HL-60/S4 (cell line): ENCODE results near the gene AFAP1L2.

Experiments
- in situ Hi-C: fragments of 300-500 bp; cut with MboI; formaldehyde crosslinking; loops from 2 replicates; pipeline ENCODE4 v1.14.3; 2022; ENCODE audit warnings: low sequenced_read_pairs

The AFAP1L2 gene

GRCh38 chr10:114315566-114316420 lies 88.5 kb downstream of the AFAP1L2 start:
- in situ Hi-C loops = no loop called here

GRCh38 chr10:114313866-114314265 lies 90.4 kb downstream of the AFAP1L2 start:
- in situ Hi-C loops = no loop called here

GRCh38 chr10:114313139-114313538 lies 91.2 kb downstream of the AFAP1L2 start:
- in situ Hi-C loops = no loop called here

GRCh38 chr10:114311496-114312209 lies 92.6 kb downstream of the AFAP1L2 start:
- in situ Hi-C loops = no loop called here

- in situ Hi-C loops = no loop called here
Measured at GRCh38 chr10:114311023-114311422, 93.3 kb downstream of the AFAP1L2 start.

GRCh38 chr10:114310346-114310745 lies 94.0 kb downstream of the AFAP1L2 start:
- in situ Hi-C loops = no loop called here

DNA sequence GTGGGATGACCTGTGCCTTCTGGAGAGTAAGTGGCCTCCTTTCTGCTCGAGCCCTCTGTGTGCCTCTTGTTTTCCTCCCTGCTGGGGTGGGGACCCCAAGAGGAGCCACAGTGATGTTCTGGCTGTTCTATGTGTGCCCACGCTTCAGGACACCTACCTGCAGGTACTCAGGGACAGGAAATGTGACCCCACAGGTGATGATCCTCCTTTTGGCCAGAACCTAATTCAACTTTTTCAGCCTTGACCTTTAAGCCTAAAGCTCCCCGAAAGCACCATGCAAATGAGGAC lies 95.0 kb downstream of the AFAP1L2 start:
- in situ Hi-C loops = no loop called here

DNA sequence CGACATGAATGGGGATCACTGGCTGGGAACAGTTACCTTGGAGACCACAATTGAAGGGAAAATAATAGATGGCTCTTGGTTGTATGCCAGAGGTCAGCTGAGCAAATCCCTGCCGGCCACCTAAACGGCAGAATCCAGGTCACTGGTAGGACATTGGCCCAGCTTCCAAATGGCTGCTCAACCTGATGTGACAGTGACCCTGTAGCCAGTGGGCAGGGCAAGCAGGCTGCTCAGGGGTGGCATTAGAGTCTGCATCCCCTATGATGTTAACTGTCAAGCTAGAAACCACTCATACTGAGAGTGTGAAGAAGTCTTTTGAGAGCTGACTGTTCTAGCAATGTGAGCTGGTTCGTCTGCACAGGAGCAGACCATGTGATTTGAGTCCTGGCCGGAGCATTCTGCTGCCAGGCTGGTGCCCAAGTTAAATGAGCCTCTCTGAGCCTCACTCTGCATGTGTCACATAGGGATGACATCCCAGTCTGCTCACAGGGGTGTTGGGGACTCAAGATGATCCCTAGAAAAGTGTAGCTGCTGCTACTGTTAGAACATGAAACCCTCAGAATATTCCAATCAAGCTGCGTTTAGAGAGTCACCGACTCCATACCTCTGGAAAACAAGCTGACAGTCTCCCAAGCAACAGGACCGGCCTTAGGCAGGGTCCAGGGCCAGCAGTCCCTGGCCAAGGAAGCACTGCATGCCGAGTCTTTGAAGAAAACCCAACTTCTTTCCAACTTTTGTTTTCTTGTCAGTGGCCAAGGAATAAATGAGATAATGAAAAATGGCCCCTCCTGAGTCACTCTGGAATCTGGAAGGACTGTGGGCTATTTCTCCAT lies 95.6 kb downstream of the AFAP1L2 start:
- in situ Hi-C loops = no loop called here

DNA sequence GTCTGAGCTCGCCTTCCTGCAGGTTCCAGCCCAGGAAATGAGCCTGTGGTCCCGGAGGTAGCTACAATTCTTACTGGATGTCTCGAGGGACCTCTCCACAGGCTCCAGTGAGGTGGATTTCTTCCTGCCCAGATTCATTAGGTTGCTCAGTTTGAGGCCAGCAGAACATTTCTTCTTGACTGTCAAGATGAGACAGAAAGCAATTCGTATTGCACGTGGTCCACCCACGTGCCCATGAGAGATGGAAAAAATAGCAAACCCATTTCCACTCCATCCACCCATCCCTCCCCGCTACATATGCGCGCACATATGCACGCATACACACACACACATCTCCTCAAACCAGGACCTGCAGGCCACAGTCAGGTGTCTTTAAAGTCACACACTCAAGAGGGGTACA lies 96.6 kb downstream of the AFAP1L2 start:
- in situ Hi-C loops = no loop called here

- in situ Hi-C loops = no loop called here
Measured at GRCh38 chr10:114306116-114306973, 98.0 kb downstream of the AFAP1L2 start.

- in situ Hi-C loops = no loop called here
Measured at GRCh38 chr10:114305521-114305925, 98.8 kb downstream of the AFAP1L2 start.

DNA sequence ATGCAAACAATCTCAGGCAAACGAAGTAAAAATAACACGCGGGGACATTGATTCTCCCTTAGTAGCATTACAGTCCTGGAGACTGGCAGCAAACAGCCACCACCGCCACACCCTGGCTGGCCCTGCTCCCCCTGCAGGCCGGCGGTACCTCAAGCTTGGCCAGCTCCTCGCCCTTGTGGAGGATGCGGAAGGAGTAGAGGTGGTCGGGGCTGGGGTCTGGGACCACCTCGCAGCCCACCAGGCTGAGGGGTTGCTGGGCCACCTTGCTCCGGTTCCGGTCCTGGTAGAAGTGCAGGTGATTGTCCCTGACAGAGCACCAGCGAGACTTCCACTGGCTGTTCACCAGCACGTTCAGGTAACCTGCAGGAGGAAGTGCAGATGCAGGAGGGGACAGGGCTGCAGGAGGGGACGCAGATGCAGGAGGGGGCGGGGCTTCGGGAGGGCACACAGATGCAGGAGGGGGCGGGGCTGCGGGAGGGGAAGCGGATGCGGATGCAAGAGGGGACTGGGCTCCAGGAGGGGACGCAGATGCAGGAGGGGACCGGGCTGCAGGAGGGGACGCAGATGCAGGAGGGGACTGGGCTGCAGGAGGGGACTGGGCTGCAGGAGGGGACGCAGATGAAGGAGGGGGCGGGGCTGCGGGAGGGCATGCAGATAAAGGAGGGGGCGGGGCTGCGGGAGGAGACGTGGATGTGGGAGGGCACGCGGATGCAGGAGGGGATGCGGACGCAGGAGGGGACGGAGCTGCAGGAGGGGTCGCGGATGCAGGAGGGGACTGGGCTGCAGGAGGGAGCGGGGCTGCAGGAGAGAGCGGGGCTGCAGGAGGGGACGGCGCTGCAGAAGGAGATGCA lies 99.5 kb downstream of the AFAP1L2 start:
- in situ Hi-C loops = no loop called here

DNA sequence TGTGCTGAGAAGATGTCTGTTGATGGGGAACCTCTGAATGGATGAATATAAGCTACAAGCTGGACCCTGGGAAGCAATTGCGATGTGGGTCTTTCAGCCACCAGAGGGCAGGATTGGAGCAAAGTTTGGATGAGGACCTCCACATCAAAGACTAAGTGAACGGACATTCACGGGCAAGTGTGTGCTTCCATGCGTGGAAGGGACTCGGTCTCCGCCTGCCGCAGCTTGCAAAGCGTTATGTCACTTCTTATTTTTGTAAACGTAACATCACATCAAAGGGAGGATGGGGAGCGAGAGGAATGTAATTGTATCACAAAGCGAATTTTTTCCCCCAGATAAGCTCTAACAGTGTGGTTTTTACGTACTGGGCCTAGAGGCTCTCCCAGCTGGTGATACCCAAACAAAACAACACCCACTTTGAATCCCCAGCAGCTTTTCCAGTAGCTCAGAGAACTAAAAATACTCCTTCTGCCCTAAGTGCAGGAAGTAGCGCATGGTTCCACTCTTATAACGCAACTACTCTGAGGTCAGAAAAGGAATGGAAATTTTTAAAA lies 100.2 kb downstream of the AFAP1L2 start:
- in situ Hi-C loops = no loop called here

- in situ Hi-C loops = no loop called here
Measured at GRCh38 chr10:114303556-114303955, 100.7 kb downstream of the AFAP1L2 start.

- in situ Hi-C loops = no loop called here
Measured at GRCh38 chr10:114301951-114302710, 102.2 kb downstream of the AFAP1L2 start.

DNA sequence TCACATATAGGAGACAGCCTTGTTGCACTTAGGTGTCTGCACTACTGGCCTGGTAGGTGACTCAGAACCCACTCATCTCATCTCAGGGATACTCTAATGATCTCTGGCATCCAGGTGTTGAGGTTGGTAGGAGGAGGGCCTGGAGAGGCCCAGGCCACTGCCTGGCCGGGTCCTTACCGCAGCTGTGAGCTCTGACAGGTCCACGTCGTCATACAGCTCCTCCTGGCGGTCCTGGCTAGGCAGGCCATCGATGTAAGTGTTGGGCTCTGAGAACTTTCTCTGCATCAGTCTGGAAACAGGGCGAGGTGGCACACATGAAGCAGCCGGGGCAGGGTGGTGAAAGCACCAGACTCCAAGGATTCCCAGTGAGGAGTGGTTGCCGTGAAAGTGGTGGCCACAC lies 103.1 kb downstream of the AFAP1L2 start:
- in situ Hi-C loops = no loop called here

- in situ Hi-C loops = no loop called here
Measured at GRCh38 chr10:114300036-114300645, 104.2 kb downstream of the AFAP1L2 start.

- in situ Hi-C loops = no loop called here
Measured at GRCh38 chr10:114297136-114297705, 107.1 kb downstream of the AFAP1L2 start.
